NCI-H1417 treated with DMSO at 0.1 percent for 48 hours (cell line): ENCODE measurements around the gene DSCAM.

ENCODE experiments used
- DNase-seq: peaks from one replicate; lab custom pipeline; 2025; lab: John Stamatoyannopoulos, UW

The DSCAM gene

DNA sequence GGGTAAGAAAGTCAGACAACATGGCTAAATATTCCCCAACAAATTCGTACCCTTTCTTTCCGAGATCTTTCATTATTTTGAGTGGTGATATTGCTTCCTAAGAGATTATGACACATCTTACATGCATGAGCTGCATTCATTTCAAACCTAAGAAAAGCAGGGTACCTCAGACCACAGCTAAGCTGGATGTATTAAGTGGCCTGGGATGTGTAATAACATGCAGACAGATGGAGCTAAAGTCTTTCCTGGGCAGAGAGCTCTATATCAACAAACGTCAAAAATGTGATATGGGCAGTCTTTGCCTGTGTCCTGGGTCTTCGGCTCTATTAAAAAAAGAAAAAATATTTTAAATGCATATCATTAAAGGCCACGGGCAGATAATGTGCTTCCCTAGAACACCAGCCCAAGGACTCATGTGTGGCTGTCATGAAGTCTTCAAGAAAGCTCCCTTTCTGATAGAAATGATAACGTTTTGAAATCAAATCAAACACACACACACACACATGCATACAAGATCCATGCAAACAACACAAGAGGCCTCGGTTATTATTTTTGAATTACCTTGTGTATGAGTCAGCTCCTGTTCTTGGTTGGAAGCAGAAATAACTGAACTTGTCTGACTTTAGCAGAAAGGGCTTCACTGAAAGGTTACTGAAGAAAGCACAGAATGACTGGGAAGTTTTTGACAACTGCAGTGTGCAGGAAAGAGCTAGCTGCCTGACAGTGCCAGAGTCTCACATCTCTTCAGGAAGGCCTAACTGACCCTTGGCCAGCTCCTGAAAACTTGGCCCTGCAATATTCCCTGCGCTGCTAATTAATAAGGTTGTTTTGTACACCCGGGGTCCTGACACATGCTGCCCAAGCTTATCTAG, 231.2 kb downstream of the DSCAM start:
- DNase-seq, result no peak

DNA sequence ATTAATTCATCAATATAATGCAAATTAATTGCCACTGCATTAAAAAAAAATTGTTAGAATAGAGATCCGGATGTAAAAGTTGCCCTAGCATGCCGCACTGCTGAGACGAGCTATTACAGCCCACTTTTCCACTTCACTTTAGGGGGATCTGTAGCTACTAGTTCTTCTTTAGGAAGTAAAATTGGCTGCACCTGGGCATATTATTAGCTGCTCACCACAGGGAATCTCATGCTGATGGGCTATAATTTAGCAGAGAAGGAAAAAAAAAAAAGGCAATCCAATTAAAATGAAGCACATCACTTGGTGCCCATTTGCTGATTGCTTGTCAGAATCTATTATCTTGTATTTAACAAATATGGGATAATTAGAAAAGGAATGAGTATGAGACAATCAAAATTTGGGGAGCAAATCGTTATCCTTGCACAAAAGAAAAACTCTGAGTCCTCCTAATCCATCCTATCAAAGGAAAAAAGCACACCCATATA, 233.4 kb downstream of the DSCAM start:
- peak; percentile 96 for DNase-seq

- DNase-seq, result no peak
Observed at GRCh38 chr21:40610345-40610744, 236.6 kb downstream of the DSCAM start.

DNA sequence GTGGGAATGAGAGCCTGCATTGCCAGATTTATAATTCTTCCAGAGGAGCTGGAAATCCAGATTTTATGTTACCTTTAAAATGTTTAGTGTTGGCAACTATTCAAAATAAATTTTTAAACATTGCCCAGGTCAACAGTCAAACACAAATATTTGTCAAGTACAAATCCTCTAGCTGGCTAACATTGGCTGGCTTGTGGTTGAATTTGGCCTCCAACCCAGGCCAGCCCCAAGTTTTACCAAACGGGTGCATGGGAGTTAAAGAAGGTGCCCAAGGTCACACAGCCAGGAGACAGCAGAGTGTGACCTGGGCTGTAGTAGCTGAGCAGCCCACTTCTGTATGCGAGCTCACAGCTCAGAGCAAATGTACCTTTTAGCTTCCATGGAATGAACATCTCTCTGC, 240.6 kb downstream of the DSCAM start:
- no peak for DNase-seq

DNA sequence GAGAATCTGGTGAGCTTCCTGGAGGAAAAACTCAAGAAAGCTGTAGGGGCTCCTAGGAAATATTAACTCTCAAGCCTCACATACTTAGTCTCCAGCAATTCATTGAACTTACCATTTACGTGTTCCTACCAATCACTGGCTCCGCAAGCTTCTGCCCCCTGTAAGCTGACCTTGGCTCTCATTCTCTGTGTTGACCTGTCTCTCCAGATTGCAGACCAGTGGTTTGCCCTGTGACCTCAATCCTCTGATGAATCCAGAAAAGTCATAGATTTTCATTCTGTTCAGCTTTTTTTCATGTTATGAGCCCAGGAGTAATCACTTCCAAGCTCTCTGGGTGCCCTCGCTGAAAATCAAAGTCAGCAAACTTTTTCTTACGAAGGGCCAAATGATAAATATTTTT, 241.9 kb downstream of the DSCAM start:
- DNase-seq, result no peak

DNA sequence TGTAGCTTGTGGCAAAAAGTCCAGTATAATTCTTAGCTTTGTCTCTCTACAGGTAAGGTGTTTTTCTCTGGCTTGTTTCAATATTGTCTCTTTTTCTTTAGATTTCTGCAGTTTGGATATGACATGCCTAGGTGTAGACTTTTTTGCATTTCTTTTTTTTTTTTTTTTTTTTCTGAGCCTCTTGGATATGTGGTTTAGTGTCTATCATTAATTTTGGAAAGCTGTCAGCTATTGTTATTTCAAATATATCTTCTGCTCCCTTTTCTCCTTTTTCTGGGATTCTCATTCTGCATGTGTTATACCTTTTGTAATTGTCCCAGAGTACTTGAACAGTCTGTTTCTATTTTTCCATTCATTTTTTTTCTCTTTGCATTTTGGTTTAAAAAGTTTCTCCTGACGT, 243.2 kb downstream of the DSCAM start:
- no peak for DNase-seq

DNA sequence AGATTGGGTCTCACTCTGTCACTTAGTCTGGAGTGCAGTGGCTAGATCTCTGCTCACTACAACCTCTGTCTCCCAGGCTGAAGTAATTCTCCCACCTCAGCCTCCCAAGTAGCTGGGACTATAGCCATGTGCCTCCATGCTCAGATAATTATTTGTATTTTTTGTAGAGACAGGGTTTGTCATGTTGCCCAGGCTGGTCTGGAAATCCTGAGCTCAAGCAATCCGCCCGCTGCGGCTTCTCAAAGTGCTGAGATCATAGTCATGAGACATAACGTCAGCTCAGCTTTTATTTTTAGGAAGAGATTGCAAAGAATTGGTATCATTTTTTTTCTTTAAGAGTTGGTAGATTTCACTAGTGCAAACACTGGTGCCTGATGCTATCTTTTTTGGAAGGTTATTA, 244.9 kb downstream of the DSCAM start:
- no peak for DNase-seq

- DNase-seq, result no peak
Observed at GRCh38 chr21:40595806-40596205, 251.2 kb downstream of the DSCAM start.

DNA sequence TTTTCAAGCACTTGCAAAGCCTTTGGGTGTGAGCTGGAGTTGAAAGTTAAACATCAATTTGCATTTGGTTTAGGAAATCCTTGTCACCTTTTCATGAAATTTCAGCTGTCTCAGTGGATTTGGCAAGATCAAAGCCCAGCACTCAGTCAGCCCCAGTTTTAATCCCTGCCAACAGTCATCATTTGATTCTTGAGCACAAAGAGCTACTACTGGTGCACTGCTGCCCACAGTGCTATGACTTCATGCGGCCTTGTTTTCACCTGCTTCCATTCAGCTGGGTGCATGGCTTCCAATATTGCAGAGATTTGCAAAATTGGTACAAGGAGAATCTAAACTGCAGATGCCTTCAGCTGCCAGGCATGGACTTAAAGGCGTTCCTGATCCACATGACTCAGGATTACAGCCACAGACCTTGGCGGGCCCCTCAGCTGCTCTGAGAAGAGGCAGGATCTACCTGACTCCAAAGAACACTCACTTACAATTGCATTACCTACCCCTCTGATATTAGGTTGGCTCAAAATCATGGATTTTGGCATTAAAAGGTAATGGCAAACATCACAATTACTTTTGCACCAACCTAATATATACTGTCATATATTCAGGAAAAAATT, 259.1 kb downstream of the DSCAM start:
- DNase-seq, result no peak

- DNase-seq, result no peak
Observed at GRCh38 chr21:40586575-40586974, 260.4 kb downstream of the DSCAM start.

GRCh38 chr21:40577285-40578043, 269.5 kb downstream of the DSCAM start:
- DNase-seq, result no peak

DNA sequence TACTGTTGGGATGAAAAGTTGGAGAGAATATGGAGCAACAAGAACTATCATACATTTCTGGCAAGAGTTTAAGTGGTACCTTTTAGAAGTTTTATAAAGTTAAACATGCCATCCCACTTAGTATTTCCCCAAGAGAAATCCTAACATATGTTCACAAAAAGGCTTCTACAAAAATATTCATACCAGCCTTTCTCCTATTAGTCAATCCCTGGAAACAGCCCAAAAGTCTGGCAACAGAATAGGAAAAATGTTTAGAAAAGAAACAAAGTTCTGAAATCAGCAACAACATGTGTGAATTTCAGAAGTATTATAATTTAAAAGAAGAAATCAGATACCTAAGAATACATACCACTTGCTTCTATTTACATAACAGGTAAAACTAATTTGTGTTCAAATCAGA, 271.0 kb downstream of the DSCAM start:
- no peak for DNase-seq

DNA sequence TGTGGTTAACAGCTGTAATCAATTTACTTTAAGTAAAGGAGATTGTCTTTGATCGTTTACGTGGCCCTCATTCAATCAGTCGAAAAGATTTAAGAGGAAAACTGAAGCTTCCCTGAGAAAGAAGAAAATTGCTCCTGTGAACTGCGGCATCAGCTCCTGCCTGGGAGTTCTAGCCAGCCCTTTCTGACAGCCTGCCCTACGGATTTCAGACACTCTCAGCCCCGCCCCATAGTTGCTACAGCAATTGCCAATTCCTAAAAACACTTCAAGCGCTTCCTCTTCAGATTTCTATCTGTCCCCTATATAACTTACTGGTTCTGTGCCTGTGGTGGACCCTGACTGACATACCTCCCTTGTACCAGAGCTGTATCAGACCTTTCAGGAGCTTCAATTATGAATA, 277.6 kb downstream of the DSCAM start:
- no peak for DNase-seq

- DNase-seq, result no peak
Observed at GRCh38 chr21:40568807-40569206, 278.2 kb downstream of the DSCAM start.

DNA sequence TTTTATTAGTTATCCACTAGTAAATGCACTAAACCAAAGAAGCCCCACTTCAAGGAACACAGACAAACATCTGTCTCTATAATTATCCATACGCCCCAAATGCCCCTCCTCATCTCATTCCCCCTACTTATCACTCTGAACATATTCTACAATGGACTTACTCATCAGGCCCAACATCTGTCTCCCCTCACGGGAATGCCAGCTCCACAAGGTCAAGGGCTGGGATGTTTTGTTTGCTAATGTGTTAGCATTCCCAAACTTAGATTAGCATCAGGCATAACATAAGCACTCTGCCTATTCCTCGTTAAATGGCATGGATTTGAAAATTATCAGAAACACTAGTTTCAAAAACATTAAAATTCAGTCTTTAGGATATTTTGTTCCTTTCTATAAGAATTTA, 279.5 kb downstream of the DSCAM start:
- DNase-seq, result no peak

DNA sequence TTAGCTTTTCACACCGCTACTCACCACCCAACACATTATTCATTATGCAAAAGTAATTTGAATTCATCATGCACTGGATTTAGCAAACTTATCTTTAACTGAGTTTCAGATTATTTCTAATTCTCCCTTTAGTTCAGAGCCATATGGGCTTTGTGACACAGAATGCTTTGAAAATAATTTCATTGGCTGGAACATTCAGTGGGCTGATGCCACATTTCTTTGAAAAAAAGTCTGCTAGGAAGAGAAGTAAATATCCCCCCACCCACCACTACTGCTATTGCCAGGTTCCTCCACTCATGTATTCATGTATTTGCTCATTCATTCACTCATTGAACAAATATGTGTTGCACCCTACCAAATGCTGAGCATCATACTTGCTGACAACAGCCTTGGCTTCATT, 280.5 kb downstream of the DSCAM start:
- DNase-seq, result no peak

GRCh38 chr21:40564318-40564717, 282.6 kb downstream of the DSCAM start:
- no peak for DNase-seq

DNA sequence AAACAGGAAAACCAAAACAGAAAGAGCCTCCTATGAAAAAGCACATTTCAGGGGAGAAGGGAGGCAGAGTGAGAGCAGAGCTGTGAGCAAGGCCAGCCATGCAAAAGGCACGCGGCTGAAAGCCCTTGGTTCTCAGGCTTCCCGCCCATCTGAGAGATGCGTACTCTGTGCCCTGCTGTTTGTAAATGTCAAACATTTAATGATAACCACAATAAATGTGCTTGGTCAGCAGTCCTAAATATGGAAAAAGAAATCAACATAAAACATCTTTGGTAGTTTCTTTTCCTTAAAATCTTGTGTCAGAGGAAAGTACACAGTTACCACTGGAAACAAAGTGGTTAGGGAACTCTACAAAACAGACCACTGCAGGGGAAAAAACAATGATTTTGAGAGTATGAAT, 283.1 kb downstream of the DSCAM start:
- DNase-seq, result no peak

DNA sequence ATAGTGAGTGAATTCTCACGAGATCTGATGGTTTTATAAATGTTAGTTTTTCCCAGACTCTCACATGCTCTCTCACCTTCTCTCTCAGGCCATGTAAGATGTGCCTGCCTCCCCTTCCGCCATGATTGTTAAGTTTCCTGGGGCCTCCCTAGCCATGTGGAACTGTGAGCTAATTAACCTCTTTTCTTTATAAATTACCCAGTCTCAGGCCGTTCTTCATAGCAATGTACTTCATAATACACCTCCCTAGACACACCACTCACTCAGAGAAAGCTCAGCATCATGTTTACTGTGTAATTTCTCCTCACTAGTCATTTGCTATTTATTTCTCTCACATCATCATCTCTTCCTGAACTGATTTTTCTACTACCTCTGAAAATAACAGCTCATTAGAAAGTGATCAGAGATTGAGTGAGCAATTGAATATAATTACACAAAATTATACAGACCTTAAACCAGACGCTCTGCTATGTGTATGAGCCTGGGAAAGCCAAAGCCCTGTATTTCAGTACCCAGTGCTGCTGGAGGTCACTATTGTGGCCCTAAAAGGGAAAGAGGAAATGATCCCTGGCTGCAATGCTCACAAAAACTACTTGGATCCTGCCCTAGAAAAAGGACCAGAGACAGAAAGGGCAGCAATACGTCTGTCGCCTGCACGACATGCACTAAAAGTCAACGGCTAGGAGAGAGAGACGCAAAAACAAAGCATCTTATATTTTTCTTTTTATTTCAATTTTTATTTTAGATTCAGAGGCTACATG, 284.5 kb downstream of the DSCAM start:
- DNase-seq, result peak; percentile 14

GRCh38 chr21:40556442-40556968, 290.5 kb downstream of the DSCAM start:
- no peak for DNase-seq

DNA sequence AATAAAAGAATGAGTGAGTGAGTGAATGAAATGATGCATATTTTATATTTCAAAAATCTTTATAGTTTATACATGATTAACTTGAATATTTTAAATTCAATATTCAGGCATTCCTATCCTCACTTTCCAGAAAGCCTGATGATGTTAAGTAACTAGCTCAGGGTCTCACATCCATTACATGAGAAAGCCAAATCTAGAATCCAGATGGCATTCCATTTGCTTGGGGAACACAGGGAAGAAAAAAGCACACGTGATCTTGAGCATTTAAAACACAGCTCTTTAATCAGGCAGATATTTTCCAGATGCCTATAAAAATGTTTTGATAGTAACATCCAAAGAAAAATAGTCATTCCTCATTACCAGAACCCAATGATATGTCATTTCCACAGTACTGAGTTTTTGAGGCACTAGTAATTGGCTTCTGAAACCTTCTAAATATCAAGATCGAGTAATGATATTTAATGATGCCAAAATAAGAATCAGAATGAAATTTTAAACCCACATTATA, 291.9 kb downstream of the DSCAM start:
- DNase-seq, result no peak

DNA sequence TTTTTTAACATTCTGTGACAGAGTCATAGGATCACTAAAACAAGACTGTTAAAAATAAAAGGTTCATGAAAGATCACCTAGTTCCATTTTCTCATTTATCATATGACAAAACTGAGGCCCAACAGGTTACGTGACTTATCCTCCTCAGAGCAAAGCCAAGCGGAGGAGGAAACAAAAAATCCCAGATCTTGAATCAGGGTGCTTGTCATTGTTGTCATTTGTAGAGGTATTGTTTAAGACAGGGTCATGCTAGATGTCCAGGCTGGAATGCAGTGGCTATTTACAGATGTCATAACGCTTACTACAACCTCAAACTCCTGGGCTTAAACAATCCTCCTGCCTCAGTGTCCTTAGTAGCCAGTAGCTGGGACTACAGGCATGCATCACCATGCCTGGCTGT, 293.2 kb downstream of the DSCAM start:
- DNase-seq, result no peak
